DMS 273 (cell line): ENCODE measurements around the gene THEM4.
"Not testable (repeated sequence)": the region's sequence is repeated elsewhere in the genome, so short reads cannot be mapped to it uniquely, and the experiment has no call there.

Source experiments
- DNase-seq: peaks from one replicate; lab custom pipeline; 2025; ENCODE audit not compliant: unreplicated experiment; lab: John Stamatoyannopoulos, UW

Gene THEM4

DNA sequence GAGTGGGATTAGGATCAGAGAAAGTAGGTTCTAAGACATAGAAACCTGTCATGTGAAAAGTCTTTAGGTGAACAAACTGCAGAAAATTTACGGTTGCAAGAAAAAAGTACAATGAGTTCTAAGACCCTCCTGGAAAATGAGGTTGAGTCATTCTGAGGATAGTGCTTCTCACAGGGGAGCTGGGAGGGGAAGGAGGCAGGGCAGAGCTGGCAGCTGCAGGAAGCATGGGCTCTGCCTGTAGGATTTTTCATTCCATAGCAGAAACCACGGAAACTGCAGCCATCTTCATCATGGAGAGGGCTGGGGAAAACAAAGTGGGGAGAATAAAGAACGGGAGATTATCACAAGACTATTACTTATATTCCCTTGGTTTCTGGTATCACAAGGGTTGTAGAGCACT is 25.8 kb upstream of the THEM4 start:
- DNase-seq, result no peak

DNA sequence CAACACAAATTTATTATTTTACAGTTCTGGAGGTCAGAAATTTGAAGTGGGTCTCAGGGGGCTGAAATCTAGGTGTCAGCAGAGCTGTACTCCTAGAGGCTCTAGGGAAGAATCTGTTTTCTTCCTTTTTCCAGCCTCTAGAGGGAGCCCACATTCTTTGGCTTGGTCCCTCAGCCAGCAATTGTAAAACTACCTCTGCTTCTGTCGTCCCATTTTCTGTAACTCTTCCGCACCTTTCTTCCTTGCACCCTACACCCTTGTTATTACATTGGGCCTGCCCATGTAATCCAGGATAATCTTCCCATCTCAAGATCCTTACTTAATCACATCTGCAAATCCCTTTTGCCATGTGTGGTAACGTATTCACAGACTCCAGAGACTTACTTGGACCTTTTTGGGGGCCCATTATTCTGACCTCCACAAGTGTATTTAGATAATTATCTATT is 24.8 kb upstream of the THEM4 start:
- peak; percentile 84 for DNase-seq

DNA sequence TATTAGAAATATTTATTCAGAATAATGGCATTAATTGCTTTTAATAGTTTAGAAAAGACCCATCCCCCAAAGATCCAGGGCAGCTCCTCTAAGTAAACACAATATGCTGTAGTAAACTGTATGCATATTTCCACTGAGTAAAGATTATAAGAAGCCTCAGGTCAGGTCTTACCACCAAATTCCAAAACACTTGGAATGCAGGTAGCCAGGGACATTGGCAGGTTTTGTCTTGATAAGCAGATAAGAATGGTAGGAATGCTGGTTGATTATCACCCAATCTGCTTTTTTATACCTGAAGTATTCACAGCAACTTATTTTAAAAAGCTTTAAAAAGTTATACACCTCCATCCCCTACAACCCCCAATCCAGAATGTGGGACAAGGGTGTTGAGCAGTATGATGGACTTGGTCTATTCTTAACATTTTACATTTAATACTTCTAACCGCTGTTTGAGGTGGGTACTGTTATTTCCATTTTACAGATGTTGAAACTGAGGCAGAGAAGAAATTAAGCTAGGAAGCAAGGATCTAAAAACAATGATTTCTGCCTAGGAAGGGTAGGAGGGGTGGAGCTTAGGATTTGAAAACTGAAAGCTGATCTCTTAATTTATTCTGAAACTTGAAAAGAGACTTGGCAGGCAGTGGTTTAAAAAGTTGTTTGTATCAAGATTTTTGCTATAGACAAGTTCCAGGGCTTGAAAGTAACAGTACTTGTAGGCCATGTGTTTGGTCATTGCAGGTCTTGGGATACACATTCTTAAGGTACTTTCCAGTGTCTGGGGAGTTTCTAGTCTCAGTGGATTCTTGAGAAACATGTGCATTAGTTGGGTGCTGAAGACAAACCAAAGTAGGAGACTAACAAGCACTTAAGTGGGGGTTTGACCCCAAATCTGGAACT is 15.6 kb upstream of the THEM4 start:
- no peak for DNase-seq

- no peak for DNase-seq
These were observed 14.1 kb upstream of the THEM4 start for GRCh38 chr1:151923422-151923821.

- no peak for DNase-seq
These were observed 10.8 kb upstream of the THEM4 start for GRCh38 chr1:151920149-151920548.

DNA sequence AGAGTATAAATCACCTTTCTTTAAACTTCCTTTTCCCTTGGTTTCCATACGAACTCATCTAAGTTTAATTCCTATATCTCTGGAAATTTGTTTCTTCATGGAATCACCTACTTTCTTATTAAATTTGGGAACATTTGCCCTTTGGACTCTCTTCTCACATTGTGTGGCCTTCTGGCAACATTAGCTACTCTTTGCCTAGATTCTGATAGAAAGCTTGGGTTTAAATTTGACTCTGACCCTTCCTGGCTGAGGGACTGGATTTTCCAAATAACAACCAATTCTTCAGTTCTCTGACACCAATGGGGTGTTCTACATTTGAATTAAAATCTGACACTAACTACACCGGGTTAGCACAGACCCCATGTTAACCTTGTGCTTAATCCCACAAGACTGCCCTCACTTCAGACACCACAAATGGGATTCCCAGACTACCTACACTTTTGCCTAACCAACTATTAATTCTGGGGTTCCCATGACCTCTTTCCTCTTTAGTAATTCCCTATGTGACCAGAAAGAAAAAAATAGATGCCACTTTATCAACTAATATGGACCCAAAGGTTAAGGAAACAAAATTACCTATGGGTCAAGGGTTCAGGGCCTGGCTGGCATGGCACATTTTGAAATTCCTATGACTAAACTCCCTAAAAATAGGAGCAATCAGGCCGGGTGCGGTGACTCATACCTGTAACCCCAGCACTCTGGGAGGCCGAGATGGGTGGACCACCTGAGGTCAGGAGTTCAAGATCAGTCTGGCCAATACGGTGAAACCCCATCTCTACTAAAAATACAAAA is 9.7 kb upstream of the THEM4 start:
- DNase-seq, result no peak

DNA sequence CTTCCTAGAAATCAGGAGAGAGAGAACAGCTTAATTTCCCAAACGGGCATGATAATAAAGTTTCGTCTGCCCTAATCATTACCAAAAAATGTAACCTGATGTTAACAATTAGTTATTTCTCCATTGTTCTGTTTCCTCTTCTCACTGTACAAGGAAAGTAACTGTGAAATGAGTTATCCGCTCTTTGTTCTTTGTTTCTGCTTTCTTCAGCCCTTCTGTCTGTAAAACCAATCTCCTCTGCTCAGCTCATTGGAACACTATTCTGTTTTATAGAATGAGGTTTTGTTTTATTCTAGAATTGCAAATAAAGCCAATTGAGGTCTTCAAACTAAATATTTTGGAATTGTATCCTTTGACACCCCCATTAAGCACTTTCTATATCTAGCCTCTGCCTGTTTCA is 8.8 kb upstream of the THEM4 start:
- DNase-seq, result no peak

GRCh38 chr1:151916726-151917370 is 7.5 kb upstream of the THEM4 start:
- DNase-seq, result no peak

DNA sequence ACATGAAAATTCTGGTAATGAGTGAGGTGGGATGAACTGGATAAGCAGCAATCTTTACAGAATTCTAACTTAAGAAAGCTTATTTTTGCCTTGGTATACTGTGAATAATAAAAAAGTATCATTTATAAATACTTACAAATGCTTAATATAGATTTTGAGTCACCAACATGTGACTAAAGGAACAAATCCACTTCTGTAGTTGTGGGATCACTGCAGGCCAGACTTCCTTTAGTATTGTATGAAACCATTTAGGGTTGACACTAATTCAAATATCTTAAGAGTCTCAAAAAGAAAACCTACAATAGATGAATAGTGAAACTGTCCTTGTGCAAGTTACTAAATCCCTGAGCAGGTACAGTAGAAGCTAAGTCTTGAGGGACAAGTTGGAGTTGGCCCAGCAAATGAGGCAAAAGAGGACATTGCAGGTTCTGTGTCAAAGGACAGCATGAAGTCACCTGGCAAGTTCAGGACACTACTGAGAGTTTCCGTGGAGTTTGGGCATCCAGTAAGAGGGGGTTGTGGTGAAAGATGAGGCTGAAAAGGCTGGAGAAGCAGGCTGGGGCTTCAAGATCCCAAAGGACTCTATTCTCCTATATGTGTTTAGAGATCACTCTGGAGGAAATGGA is 5.9 kb upstream of the THEM4 start:
- no peak for DNase-seq

DNA sequence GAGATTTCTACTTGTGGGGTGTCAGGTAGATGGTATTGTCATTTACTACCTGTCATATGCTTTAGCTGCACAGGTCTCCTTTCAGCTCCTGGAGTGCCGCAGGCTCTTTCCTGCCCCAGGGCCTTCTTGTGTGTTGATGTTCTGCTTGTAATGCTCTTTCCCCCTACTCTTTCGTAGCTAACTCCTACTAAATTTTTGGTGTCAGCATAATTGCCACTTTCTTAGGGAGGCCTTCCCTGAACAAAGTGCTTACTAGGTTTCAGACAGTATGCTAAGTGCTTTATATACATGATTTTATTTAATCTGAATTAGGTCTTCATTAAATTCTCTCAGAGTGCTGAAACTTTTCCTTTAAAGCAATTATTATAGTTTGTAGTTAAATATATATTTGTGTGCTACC is 4.8 kb upstream of the THEM4 start:
- DNase-seq, result no peak

DNA sequence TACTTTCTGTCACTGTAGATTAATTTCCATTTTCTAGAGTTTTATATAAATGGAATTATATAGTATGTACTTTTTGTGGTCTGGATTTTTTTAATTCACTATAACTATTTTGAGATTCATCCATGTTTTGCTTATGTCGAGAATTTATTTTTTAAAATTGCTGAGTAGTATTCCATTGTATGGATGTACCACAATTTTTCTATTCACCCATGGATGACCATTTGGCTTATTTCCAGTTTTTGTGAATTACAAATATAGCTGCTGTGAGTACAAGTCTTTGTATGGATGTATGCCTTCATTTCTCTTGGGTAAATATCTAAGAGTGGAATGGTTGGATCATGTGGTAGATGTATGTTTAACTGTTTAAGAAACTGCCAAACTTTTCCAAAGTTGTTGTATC is 3.7 kb upstream of the THEM4 start:
- DNase-seq, result no peak

DNA sequence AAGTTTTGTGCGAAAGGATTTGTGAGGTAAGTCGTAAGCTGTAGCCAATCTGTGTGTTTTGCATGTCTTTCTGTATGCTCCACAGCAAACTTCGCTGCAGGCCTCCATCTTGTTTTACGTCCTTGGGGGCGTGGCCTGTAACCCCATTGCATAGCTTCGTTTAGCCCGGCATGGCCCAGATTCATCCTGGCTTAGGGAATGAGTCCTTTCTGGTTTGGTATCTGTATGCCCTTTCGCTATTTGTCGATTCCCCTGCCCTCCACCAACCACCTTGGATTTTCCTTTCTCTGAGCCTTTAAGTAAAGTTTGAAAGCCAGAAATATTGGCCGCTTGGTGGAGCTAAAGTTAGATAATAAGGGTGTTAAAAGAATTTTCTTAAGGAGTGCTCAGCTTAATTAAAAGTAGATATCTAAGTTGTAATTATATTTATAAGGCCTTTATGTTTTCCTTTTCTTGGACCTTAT is 1.1 kb downstream of the THEM4 start:
- peak; percentile 54 for DNase-seq

DNA sequence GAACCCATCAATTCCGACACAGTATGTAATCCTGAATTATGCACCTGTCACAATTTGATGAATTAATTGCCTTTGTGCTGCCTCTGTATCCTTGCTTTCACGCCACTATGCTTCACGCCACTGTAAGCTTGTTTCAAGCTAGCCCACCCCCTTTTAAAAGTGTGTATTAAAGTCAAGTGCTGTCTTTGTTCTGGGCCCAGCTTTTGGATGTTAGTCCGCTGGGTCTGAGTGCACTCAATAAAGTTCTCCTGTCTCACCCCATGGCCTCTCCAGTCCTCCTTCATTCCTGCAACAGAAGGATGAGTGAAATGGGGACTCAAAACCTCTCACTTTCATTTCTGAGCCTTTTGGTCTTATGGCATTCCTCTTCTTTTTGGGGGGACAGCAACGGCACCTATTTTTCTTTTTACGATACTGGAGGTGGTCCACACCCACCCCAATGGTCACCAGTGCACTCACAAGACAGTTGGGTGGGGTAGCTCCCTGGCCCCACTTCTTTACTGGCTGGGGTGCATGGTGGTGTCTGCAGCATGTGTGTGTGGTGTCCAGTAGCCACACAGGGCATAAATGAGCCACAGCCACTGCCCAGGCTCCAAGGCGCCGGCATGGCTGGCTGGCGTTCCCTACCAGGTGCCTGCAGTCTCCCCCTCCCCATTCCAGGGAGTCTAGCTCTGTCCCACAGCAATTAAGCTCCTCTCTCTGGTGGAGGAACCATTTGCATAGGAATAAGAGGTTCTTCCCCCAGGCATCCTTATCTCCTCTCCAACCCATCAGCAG is 1.8 kb downstream of the THEM4 start:
- DNase-seq, result peak; percentile 21

- not testable (repeated sequence) for DNase-seq
These were observed 3.0 kb downstream of the THEM4 start for GRCh38 chr1:151906324-151906645.

DNA sequence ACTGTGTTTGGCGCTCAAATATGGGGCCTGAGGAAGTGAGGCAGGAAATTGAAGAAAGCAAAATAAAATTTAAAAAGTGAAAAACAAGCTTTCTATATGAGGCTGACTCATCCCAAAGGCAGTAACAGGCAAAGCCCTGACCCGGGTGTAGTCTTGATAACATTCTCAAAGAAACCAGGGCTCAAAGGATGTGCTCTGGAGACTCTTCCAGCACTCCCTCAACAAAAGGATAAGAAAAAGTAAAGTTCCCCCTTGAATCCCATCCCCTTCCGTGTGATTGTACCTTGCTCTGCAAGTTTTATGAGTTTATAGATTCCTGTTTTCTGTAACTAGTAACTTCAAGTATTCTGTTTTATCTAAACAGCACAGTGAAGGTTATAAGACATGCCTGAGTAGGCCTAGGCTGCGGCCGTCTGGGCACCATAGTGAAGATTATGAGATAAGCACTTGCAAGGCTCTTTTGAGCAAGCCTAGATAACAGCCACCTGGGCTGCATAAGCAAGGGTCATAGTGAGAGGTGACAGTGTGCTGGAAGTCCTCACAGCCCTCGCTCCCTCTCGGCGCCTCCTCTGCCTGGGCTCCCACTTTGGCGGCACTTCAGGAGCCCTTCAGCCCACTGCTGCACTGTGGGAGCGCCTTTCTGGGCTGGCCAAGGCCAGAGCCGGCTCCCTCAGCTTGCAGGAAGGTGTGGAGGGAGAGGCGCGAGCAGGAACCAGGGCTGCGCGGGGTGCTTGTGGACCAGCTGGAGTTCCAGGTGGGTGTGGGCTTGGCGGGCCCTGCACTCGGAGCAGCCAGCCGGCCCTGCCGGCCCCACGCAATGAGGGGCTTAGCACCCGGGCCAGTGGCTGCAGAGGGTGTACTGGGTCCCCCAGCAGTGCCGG is 3.6 kb downstream of the THEM4 start:
- not testable (repeated sequence) for DNase-seq

GRCh38 chr1:151905070-151905442 is 4.3 kb downstream of the THEM4 start:
- no peak for DNase-seq

GRCh38 chr1:151902858-151903257 is 6.5 kb downstream of the THEM4 start:
- DNase-seq, result no peak

DNA sequence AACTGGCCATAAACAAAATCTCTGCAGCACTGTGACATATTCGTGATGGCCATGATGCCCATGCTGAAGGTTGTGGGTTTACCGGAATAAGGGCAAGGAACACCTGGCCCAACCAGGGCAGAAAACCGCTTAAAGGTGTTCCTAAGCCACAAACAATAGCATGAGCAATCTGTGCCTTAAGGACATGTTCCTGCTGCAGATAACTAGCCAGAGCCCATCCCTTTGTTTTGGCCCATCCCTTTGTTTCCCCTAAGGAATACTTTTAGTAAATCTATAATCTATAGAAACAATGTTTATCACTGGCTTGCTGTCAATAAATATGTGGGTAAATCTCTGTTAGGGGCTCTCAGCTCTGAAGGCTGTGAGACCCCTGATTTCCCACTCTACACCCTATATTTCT is 8.5 kb downstream of the THEM4 start:
- DNase-seq, result not testable (repeated sequence)

DNA sequence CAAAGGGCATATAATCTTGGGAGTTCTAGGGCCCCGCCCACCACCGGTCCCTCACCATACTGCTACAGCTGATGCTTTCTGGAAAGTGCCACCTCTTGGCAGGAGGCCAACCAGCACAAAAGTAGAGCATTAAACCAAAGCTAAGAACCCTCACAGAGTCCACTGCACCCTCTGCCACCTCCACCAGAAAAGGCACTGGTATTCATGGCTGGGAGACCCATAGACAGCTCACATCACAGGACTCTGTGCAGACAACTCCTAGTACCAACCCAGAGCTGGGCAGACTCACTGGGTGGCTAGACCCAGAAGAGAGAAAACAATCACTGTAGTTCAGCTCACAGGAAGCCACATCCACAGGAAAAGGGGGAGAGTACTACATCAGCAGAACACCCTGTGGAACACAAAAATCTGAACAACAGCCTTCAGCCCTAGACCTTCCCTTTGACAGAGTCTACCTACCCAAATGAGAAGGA is 10.8 kb downstream of the THEM4 start:
- peak; percentile 18 for DNase-seq
